Neural progenitor cell (in vitro differentiated cells): Measurements from ENCODE around the gene ADAMTS3. TPM values are rescaled to one million over a fixed set of nuclear protein-coding genes. Genes with fewer than 3 reads are reported as not detected.

Experiments used
- DNase-seq: peaks from one replicate; pipeline ENCODE4 v3.0.0-alpha.2; 2016; ENCODE audit warnings: low spot score
- H2AFZ ChIP-seq: fragments of 200-600 bp; sonication (generic); replicated peaks from 2 replicates; pipeline ENCODE4 v1.6.1; 2016; ENCODE audit warnings: antibody characterized with exemption
- H3F3A ChIP-seq: fragments of 200-600 bp; sonication (generic); 2 replicates; pipeline ENCODE4 v1.6.1; 2016; ENCODE audit warnings: antibody characterized with exemption, low read depth
- H3K27ac ChIP-seq: fragments of 200-600 bp; sonication (generic); 2 replicates; pipeline ENCODE4 v1.5.1; 2016; ENCODE audit warnings: mild to moderate bottlenecking
- H3K27me3 ChIP-seq: fragments of 200-600 bp; sonication (generic); 2 replicates; pipeline ENCODE4 v1.6.1; 2016; ENCODE audit warnings: mild to moderate bottlenecking, moderate library complexity
- H3K36me3 ChIP-seq: fragments of 200-600 bp; sonication (generic); 2 replicates; pipeline ENCODE4 v1.5.1; 2016
- H3K4me1 ChIP-seq: fragments of 200-600 bp; sonication (generic); 2 replicates; pipeline ENCODE4 v1.6.1; 2016; ENCODE audit warnings: mixed run types
- H3K4me2 ChIP-seq: fragments of 200-600 bp; sonication (generic); 2 replicates; pipeline ENCODE4 v1.6.1; 2016
- H3K4me3 ChIP-seq: fragments of 200-600 bp; sonication (generic); 2 replicates; pipeline ENCODE4 v1.5.1; 2016
- H3K79me2 ChIP-seq: fragments of 200-600 bp; sonication (generic); 2 replicates; pipeline ENCODE4 v1.6.1; 2016; ENCODE audit warnings: low read depth
- H3K9ac ChIP-seq: fragments of 200-600 bp; sonication (generic); 2 replicates; pipeline ENCODE4 v1.6.1; 2016
- H3K9me3 ChIP-seq: fragments of 200-600 bp; sonication (generic); 2 replicates; pipeline ENCODE4 v1.5.1; 2016; ENCODE audit warnings: low read depth
- H4K20me1 ChIP-seq: fragments of 200-600 bp; sonication (generic); 2 replicates; pipeline ENCODE4 v1.6.1; 2016; ENCODE audit warnings: low read depth
- H3K27ac Mint-ChIP-seq: 3 replicates; pipeline ENCODE4 v1.8.0; 2021; ENCODE audit warnings: mixed read lengths
- H3K27me3 Mint-ChIP-seq: 2 replicates; pipeline ENCODE4 v1.8.0; 2022; ENCODE audit warnings: low read depth, mild to moderate bottlenecking, inconsistent platforms, moderate library complexity, mixed read lengths; ENCODE audit not compliant: insufficient read depth
- H3K36me3 Mint-ChIP-seq: 3 replicates; pipeline ENCODE4 v1.8.0; 2021; ENCODE audit warnings: mixed read lengths
- H3K4me1 Mint-ChIP-seq: 3 replicates; pipeline ENCODE4 v1.8.0; 2021; ENCODE audit warnings: mixed read lengths
- H3K4me3 Mint-ChIP-seq: 3 replicates; pipeline ENCODE4 v1.8.0; 2021; ENCODE audit warnings: mild to moderate bottlenecking, moderate library complexity, mixed read lengths
- H3K9me3 Mint-ChIP-seq: 3 replicates; pipeline ENCODE4 v1.8.0; 2020; ENCODE audit warnings: mixed read lengths
- EZH2 ChIP-seq: fragments of 200-600 bp; sonication (generic); IDR thresholded peaks from 2 replicates; pipeline ENCODE4 v1.6.1; 2017; ENCODE audit warnings: antibody characterized with exemption, mild to moderate bottlenecking, moderate library complexity
- EZH2phosphoT487 ChIP-seq: fragments of 200-600 bp; sonication (generic); IDR thresholded peaks from 2 replicates; pipeline ENCODE4 v1.6.1; 2017; ENCODE audit warnings: antibody characterized with exemption
- total RNA-seq: library from RNA; depleted of rRNA; stranded (reverse); fragments of >200 nt; gene quantifications from 2 replicates; pipeline ENCODE4 v1.2.3, GENCODE V29; 2015; ENCODE audit warnings: low replicate concordance
- TF ChIP-seq, protein P1 (sequence below): fragments of 200-600 bp; sonication (generic); IDR thresholded peaks from 2 replicates; pipeline ENCODE4 v1.5.1; 2017; ENCODE audit warnings: antibody characterized with exemption, mild to moderate bottlenecking

Gene ADAMTS3
- total RNA-seq, 1 donor from 2014 or later = 2.1 TPM

DNA sequence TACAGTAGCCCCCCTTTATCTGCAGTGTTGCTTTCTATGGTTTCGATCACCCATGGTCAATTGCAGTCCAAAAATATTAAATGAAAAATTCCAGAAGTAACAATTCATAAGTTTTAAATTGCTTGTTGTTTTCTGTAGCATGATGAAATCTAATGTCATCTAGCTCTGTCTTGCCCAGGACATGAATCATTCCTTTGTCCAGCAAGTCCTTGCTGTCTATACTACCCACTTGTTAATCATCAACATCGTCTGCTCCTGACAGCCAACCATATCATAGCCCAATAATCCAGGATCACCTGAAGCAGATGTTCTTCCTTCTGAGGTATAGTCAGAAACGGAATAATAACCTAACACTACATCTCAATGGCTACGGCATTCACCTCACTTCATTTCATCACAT is 79.8 kb downstream of the ADAMTS3 start:
- Histone ChIP-seq H3K36me3 (no peaks in the 10 kb centered on the region), H3K4me3 (no peak overlapping the region), H3K79me2 (no peaks in the 10 kb centered on the region), H3K4me2 (no peak overlapping the region), H3F3A (no peaks in the 10 kb centered on the region), H3K27ac (no peak overlapping the region), H3K4me1 (no peaks in the 10 kb centered on the region), H3K27me3 (no peaks in the 10 kb centered on the region), H2AFZ (no peak overlapping the region), H3K9ac (no peak overlapping the region), H4K20me1 (no peaks in the 10 kb centered on the region), H3K9me3 (no peaks in the 10 kb centered on the region)
- no peaks in the 10 kb centered on the region for H3K27me3 Mint-ChIP-seq
- TF ChIP-seq, protein P1, sequence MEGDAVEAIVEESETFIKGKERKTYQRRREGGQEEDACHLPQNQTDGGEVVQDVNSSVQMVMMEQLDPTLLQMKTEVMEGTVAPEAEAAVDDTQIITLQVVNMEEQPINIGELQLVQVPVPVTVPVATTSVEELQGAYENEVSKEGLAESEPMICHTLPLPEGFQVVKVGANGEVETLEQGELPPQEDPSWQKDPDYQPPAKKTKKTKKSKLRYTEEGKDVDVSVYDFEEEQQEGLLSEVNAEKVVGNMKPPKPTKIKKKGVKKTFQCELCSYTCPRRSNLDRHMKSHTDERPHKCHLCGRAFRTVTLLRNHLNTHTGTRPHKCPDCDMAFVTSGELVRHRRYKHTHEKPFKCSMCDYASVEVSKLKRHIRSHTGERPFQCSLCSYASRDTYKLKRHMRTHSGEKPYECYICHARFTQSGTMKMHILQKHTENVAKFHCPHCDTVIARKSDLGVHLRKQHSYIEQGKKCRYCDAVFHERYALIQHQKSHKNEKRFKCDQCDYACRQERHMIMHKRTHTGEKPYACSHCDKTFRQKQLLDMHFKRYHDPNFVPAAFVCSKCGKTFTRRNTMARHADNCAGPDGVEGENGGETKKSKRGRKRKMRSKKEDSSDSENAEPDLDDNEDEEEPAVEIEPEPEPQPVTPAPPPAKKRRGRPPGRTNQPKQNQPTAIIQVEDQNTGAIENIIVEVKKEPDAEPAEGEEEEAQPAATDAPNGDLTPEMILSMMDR = no peak
- TF ChIP-seq EZH2phosphoT487 = no peak
- H3K36me3 Mint-ChIP-seq = peaks cover 4% of the 10 kb centered on the region
- H3K4me3 Mint-ChIP-seq = no peak overlapping the region
- H3K4me1 Mint-ChIP-seq = no peaks in the 10 kb centered on the region
- peaks cover 7% of the 10 kb centered on the region for H3K9me3 Mint-ChIP-seq
- no peak for DNase-seq
- no peak overlapping the region for H3K27ac Mint-ChIP-seq

DNA sequence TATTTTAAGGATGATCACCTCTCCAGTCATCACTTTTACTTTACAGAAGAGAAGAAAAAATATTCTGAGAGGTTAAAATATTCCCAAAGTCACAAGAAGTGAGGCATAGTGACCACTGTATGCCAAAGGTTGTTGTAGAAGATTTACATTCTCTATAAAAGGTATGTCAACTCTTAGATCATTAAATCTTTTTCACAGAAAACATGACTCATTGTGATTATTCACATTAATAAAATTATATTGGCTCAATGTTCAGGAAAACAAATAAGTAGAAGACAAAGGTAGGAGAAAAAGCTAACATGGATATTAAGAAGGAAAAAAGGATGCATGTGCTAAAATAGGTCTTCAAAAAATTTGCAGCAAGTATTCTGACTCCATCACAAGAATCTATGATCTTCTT is 82.0 kb downstream of the ADAMTS3 start:
- Histone ChIP-seq H3K36me3 (no peaks in the 10 kb centered on the region), H4K20me1 (no peaks in the 10 kb centered on the region)
- H3K4me1 Mint-ChIP-seq = no peaks in the 10 kb centered on the region

DNA sequence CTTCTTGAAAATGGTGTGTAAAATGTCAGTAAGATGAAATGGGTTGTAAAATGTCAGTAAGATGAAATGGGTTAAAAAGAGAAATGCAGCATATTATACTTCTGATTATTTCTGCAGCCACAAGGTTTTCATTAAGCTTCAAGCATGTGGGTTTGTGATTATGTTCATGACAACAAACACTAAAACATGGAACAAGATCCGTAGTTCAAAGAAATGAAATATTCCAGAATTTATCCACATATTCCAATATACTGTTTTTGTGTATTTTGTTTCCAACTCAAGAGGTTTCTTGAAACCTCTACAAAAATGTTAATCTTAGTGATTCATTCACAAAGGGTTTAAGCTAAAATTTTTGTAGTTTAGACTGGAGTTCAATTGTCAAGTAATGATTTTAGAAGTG is 84.0 kb downstream of the ADAMTS3 start:
- no peak for DNase-seq
- Histone ChIP-seq H3K36me3 (no peaks in the 10 kb centered on the region), H3K4me2 (no peak overlapping the region), H3K4me1 (no peaks in the 10 kb centered on the region), H3K4me3 (no peak overlapping the region), H3K9me3 (no peaks in the 10 kb centered on the region), H3K79me2 (no peaks in the 10 kb centered on the region), H3K9ac (no peak overlapping the region), H3K27ac (no peak overlapping the region), H3F3A (no peaks in the 10 kb centered on the region), H2AFZ (no peak overlapping the region), H4K20me1 (no peaks in the 10 kb centered on the region), H3K27me3 (no peaks in the 10 kb centered on the region)
- Mint-ChIP-seq H3K27me3 (no peaks in the 10 kb centered on the region), H3K9me3 (peaks cover 16% of the 10 kb centered on the region), H3K36me3 (peaks cover 3% of the 10 kb centered on the region), H3K4me3 (no peak overlapping the region), H3K27ac (no peak overlapping the region), H3K4me1 (no peaks in the 10 kb centered on the region)
- TF ChIP-seq, protein P1 = no peak
- no peak for TF ChIP-seq EZH2
- no peak for TF ChIP-seq EZH2phosphoT487

More for the DNA sequence above, 82.0 kb downstream of the ADAMTS3 start:
- H3K4me3 ChIP-seq = no peak overlapping the region
- H3K4me3 Mint-ChIP-seq = no peak overlapping the region
- H3K27me3 ChIP-seq = no peaks in the 10 kb centered on the region
- no peaks in the 10 kb centered on the region for H3K27me3 Mint-ChIP-seq
- no peaks in the 10 kb centered on the region for H3K79me2 ChIP-seq
- no peaks in the 10 kb centered on the region for H3F3A ChIP-seq
- H3K27ac Mint-ChIP-seq = no peak overlapping the region
- DNase-seq = no peak
- H3K27ac ChIP-seq = no peak overlapping the region
- H3K4me2 ChIP-seq = no peak overlapping the region
- TF ChIP-seq, protein P1 = no peak
- TF ChIP-seq EZH2phosphoT487 = no peak
- TF ChIP-seq EZH2 = no peak
- H3K9me3 Mint-ChIP-seq = peaks cover 16% of the 10 kb centered on the region
- no peak overlapping the region for H3K9ac ChIP-seq
- H3K36me3 Mint-ChIP-seq = peaks cover 3% of the 10 kb centered on the region
- no peaks in the 10 kb centered on the region for H3K4me1 ChIP-seq
- H3K9me3 ChIP-seq = no peaks in the 10 kb centered on the region
- H2AFZ ChIP-seq = no peak overlapping the region
